Measurements from ENCODE around the gene RHOXF2. TPM values are rescaled to one million over a fixed set of nuclear protein-coding genes. Genes with fewer than 3 reads are reported as not detected.
"Not testable (repeated sequence)": the region's sequence is repeated elsewhere in the genome, so short reads cannot be mapped to it uniquely, and the experiment has no call there.

Gene RHOXF2
- not detected in 2 replicates for total RNA-seq

- not testable (repeated sequence) for FAIRE-seq; H3K4me3 ChIP-seq (ENCODE audit: low read depth, low read length); DNase-seq (ENCODE audit: low read depth); H3K36me3 ChIP-seq (ENCODE audit: control insufficient read depth, insufficient read depth, low read length); H3K27me3 ChIP-seq (ENCODE audit: control insufficient read depth, insufficient read depth, low read length)
Measured at GRCh38 chrX:120158313-120158712, at the start of gene RHOXF2. Gene RHOXF2, plus strand, starts transcription at chrX:120158613. Its CDS starts 138 bp downstream, at chrX:120158751.

- FAIRE-seq (no peak), DNase-seq (ENCODE audit: low read depth) (no peak)
- TF ChIP-seq CTCF (IDR thresholded peaks at IDR 0.05; ENCODE audit: insufficient read depth, low read length, severe bottlenecking) = no peak
- Histone ChIP-seq H3K36me3 (ENCODE audit: control insufficient read depth, insufficient read depth, low read length) (no peaks in the 10 kb centered on the region), H3K27me3 (ENCODE audit: control insufficient read depth, insufficient read depth, low read length) (no peaks in the 10 kb centered on the region), H3K4me3 (ENCODE audit: low read depth, low read length) (no peak overlapping the region)
Measured at GRCh38 chrX:120109378-120109777, 49.0 kb upstream of the RHOXF2 start.

- Histone ChIP-seq H3K36me3 (ENCODE audit: control insufficient read depth, insufficient read depth, low read length) (no peaks in the 10 kb centered on the region), H3K27me3 (ENCODE audit: control insufficient read depth, insufficient read depth, low read length) (no peaks in the 10 kb centered on the region), H3K4me3 (ENCODE audit: low read depth, low read length) (no peak overlapping the region)
- DNase-seq (ENCODE audit: low read depth) (no peak), FAIRE-seq (no peak)
- no peak for TF ChIP-seq CTCF (IDR thresholded peaks at IDR 0.05; ENCODE audit: insufficient read depth, low read length, severe bottlenecking)
Measured at GRCh38 chrX:120111611-120112010, 46.8 kb upstream of the RHOXF2 start.

- no peak for TF ChIP-seq CTCF (IDR thresholded peaks at IDR 0.05; ENCODE audit: insufficient read depth, low read length, severe bottlenecking)
- FAIRE-seq = no peak
Measured at GRCh38 chrX:120115438-120115963, 42.9 kb upstream of the RHOXF2 start, which contains the start of gene RHOXF1. Gene RHOXF1, minus strand, starts transcription at chrX:120115913. Its CDS starts 51 bp downstream, at chrX:120115862.

DNA sequence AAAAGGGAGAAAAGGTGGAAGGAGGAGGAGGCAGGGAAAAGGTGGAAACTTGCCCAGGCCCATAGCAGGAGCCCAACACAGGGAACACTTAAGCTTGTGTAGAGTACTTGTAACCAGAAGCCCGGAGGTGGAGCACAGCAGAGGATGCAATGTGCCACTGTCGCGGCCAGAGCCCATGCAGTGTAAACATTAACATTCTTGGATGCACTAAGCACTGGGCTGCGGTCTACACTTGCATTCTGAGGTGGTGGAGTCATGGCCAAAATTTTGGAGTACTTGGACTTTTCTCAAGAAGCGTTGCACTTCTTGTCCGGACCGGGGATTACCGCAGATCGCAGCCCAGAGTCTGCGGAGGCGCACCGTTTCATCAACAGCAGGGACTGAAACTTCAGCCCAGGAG lies 38.2 kb upstream of the RHOXF2 start:
- no peaks in the 10 kb centered on the region for H3K36me3 ChIP-seq (ENCODE audit: control insufficient read depth, insufficient read depth, low read length)
- no peak overlapping the region for H3K4me3 ChIP-seq (ENCODE audit: low read depth, low read length)
- H3K27me3 ChIP-seq (ENCODE audit: control insufficient read depth, insufficient read depth, low read length) = no peaks in the 10 kb centered on the region
- no peak for DNase-seq (ENCODE audit: low read depth)
- FAIRE-seq = no peak
- no peak for TF ChIP-seq CTCF (IDR thresholded peaks at IDR 0.05; ENCODE audit: insufficient read depth, low read length, severe bottlenecking)

More at GRCh38 chrX:120115438-120115963, 42.9 kb upstream of the RHOXF2 start, which contains the start of gene RHOXF1:
- no peaks in the 10 kb centered on the region for H3K27me3 ChIP-seq (ENCODE audit: control insufficient read depth, insufficient read depth, low read length)
- no peak within 1 kb of the TSS for H3K4me3 ChIP-seq (ENCODE audit: low read depth, low read length)
- no peaks in the 10 kb centered on the region for H3K36me3 ChIP-seq (ENCODE audit: control insufficient read depth, insufficient read depth, low read length)
- no peak for DNase-seq (ENCODE audit: low read depth)

DNA sequence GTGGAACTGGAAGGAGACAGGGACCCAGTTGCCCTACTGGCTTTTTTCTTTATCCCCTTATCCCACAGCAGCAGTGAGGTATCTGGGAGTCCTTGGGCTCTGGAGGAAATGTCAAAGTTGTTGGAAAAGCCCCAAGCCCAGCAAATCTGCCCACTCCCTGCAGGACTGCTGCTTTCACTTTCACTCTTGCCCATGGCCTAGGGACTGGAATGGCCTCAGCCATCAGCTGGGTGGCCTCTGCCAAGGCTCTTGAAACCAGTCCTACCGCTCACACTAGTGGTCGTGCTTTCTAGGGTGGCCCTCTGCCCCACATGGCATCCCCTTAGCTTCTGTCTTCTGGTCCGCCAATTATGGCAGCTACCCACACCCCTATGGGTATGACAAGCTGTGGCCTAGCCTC lies 33.0 kb upstream of the RHOXF2 start:
- DNase-seq (ENCODE audit: low read depth) (no peak), FAIRE-seq (no peak)
- no peak for TF ChIP-seq CTCF (IDR thresholded peaks at IDR 0.05; ENCODE audit: insufficient read depth, low read length, severe bottlenecking)
- no peaks in the 10 kb centered on the region for H3K36me3 ChIP-seq (ENCODE audit: control insufficient read depth, insufficient read depth, low read length)
- no peak overlapping the region for H3K4me3 ChIP-seq (ENCODE audit: low read depth, low read length)
- H3K27me3 ChIP-seq (ENCODE audit: control insufficient read depth, insufficient read depth, low read length) = no peaks in the 10 kb centered on the region

- not testable (repeated sequence) for FAIRE-seq; DNase-seq (ENCODE audit: low read depth)
Measured at GRCh38 chrX:120128306-120128846, 30.0 kb upstream of the RHOXF2 start.

More at GRCh38 chrX:120128306-120128846, 30.0 kb upstream of the RHOXF2 start:
- H3K4me3 ChIP-seq (ENCODE audit: low read depth, low read length); H3K27me3 ChIP-seq (ENCODE audit: control insufficient read depth, insufficient read depth, low read length); H3K36me3 ChIP-seq (ENCODE audit: control insufficient read depth, insufficient read depth, low read length): not testable (repeated sequence)

Data from bronchial epithelial cell (primary cell).